ENCODE results near the gene CDKL4. TPM values are rescaled to one million over a fixed set of nuclear protein-coding genes. Genes with fewer than 3 reads are reported as not detected.

CDKL4 gene
- total RNA-seq, 1 experiment from 2014 or later = 1.1 TPM

GRCh38 chr2:39128919-39129391 lies 114.8 kb downstream of the CDKL4 start:
- ChIA-PET POLR2A (ENCODE audit: low non-redundant PET) (interaction anchor here (0.6 kb wide), 1 partner anchor 1039 kb away, joined by 4 read pairs; no protein-coding TSS in a partner anchor), CTCF (no interaction called here)
- Histone ChIP-seq H3K36me3 (ENCODE audit: insufficient read depth, low read length, poor library complexity, severe bottlenecking) (no peaks in the 10 kb centered on the region), H3K4me3 (ENCODE audit: low read depth, low read length, poor library complexity, severe bottlenecking) (no peak overlapping the region), H3K27ac (ENCODE audit: low read depth, low read length, poor library complexity, severe bottlenecking) (no peak overlapping the region), H3K4me1 (ENCODE audit: insufficient read depth, low read length, poor library complexity, severe bottlenecking) (peaks cover under 1% of the 10 kb centered on the region), H3K9me3 (ENCODE audit: low read depth, low read length, poor library complexity, severe bottlenecking) (no peaks in the 10 kb centered on the region), H3K27me3 (replicated peaks; ENCODE audit: insufficient read depth, low read depth, low read length, poor library complexity) (no peaks in the 10 kb centered on the region)
- BruUV-seq (replicated peaks) = no TSS peak
- no peak for TF ChIP-seq CTCF (conservative IDR thresholded peaks at IDR 0.05; ENCODE audit: low read depth, low read length)
- TF ChIP-seq EZH2 (IDR thresholded peaks at IDR 0.05; ENCODE audit: borderline replicate concordance, low read depth, low read length, poor library complexity, severe bottlenecking) = no peak
- intact Hi-C loops (cut with micrococcal nuclease; ENCODE audit: unreplicated experiment) = no loop called here
- no peak for DNase-seq (ENCODE audit: low spot score)

- ChIA-PET POLR2A (ENCODE audit: low non-redundant PET) (no interaction called here), CTCF (no interaction called here)
- Histone ChIP-seq H3K36me3 (ENCODE audit: insufficient read depth, low read length, poor library complexity, severe bottlenecking) (no peaks in the 10 kb centered on the region), H3K27me3 (replicated peaks; ENCODE audit: insufficient read depth, low read depth, low read length, poor library complexity) (no peaks in the 10 kb centered on the region), H3K4me1 (ENCODE audit: insufficient read depth, low read length, poor library complexity, severe bottlenecking) (peaks cover 7% of the 10 kb centered on the region), H3K4me3 (ENCODE audit: low read depth, low read length, poor library complexity, severe bottlenecking) (no peak overlapping the region), H3K9me3 (ENCODE audit: low read depth, low read length, poor library complexity, severe bottlenecking) (no peaks in the 10 kb centered on the region), H3K27ac (ENCODE audit: low read depth, low read length, poor library complexity, severe bottlenecking) (no peak overlapping the region)
- TF ChIP-seq CTCF (conservative IDR thresholded peaks at IDR 0.05; ENCODE audit: low read depth, low read length) (no peak), EZH2 (IDR thresholded peaks at IDR 0.05; ENCODE audit: borderline replicate concordance, low read depth, low read length, poor library complexity, severe bottlenecking) (no peak)
- intact Hi-C loops (cut with micrococcal nuclease; ENCODE audit: unreplicated experiment) = no loop called here
- no peak for DNase-seq (ENCODE audit: low spot score)
- BruUV-seq (replicated peaks) = no TSS peak
Observed at GRCh38 chr2:39127973-39128372, 115.8 kb downstream of the CDKL4 start.

Other genes with a start within 250 kb of the CDKL4 start
- 37.8 and 42.1 TPM in 2 replicates for gene SOS1, start 122.9 kb downstream of the CDKL4 start, total RNA-seq (2021)
- gene MAP4K3, start 193.3 kb upstream of the CDKL4 start, total RNA-seq (2021) = 29.0 and 35.5 TPM in 2 replicates

Data from A673 (cell line).